D721Med (cell line): ENCODE results near the gene SEC14L1.
"Not testable (repeated sequence)": the region's sequence is repeated elsewhere in the genome, so short reads cannot be mapped to it uniquely, and the experiment has no call there.

ENCODE experiments used
- DNase-seq: peaks from one replicate; pipeline ENCODE4 v3.0.0; 2011; ENCODE audit warnings: low spot score; ENCODE audit not compliant: insufficient read length
- FAIRE-seq: peaks from 2 replicates; lab custom pipeline; 2011; peaks lifted over from hg19 to GRCh38; lab: Jason Lieb, UNC
- TF ChIP-seq, protein P1 (sequence below): IDR thresholded peaks from 2 replicates; pipeline ENCODE4 v1.5.1; 2012; ENCODE audit warnings: mild to moderate bottlenecking, control low read depth; ENCODE audit not compliant: insufficient read depth; ENCODE audit errors: missing control alignments

SEC14L1 gene

DNA sequence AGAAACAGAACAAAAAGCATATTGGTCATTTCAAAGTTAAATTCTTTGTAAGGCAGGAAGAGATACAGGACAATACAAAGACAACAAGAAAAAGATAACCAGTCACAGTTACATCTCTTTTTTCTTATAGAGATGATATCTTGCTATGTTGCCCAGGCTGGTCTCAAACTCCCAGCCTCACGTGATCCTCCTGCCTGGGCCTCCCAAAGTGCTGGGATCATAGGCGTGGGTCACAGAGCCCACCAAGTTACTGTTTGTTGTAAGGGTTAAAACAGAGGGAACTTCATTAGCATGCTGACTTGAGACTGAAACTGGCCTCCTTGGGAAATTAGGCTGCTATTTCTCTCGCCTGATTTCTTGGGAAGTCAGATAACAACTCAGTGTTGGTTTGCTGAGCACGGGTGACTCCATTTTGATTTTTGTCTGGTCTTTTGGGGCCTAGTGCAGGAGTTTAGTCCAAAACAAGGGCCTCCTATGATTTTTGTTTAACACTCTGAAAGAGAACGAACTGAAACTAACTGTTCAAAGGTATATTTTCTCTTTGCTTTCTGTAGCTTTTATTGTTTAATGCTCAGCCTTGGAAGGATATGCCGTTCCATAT is 31.5 kb upstream of the SEC14L1 start:
- FAIRE-seq (no peak), DNase-seq (no peak)
- TF ChIP-seq, protein P1, sequence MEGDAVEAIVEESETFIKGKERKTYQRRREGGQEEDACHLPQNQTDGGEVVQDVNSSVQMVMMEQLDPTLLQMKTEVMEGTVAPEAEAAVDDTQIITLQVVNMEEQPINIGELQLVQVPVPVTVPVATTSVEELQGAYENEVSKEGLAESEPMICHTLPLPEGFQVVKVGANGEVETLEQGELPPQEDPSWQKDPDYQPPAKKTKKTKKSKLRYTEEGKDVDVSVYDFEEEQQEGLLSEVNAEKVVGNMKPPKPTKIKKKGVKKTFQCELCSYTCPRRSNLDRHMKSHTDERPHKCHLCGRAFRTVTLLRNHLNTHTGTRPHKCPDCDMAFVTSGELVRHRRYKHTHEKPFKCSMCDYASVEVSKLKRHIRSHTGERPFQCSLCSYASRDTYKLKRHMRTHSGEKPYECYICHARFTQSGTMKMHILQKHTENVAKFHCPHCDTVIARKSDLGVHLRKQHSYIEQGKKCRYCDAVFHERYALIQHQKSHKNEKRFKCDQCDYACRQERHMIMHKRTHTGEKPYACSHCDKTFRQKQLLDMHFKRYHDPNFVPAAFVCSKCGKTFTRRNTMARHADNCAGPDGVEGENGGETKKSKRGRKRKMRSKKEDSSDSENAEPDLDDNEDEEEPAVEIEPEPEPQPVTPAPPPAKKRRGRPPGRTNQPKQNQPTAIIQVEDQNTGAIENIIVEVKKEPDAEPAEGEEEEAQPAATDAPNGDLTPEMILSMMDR, result no peak

DNA sequence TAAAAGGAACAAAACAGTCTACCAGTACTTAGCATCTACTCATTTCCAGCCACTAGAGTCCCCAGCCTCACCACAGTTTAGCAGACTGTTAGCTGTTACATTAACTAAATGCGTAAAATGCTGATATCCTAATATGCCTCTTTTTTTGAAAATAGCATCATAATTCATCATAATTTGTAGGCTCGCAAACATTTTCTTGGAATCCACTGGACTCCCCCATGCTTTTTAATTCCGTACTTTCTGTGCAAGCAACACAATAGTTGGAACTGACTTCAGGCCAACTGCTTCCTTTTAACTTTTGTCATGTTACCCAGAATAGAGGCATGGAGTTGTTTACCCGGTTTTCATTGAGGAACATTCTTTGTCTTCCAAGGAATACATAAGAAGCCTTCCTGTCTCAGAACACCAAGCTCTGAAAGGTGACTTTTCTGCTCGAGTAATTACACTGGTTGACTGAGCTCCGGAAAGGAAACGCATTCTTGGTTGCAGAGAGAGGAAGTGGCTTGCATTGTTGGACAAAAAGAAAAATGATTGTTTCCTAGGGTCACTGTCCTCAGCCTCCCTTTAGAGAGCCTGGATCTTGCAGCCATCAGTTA is 30.9 kb upstream of the SEC14L1 start:
- DNase-seq, result no peak
- TF ChIP-seq, protein P1, result no peak
- FAIRE-seq, result no peak

- not testable (repeated sequence) for DNase-seq, FAIRE-seq
Measured at GRCh38 chr17:77111165-77111933, 29.4 kb upstream of the SEC14L1 start.

DNA sequence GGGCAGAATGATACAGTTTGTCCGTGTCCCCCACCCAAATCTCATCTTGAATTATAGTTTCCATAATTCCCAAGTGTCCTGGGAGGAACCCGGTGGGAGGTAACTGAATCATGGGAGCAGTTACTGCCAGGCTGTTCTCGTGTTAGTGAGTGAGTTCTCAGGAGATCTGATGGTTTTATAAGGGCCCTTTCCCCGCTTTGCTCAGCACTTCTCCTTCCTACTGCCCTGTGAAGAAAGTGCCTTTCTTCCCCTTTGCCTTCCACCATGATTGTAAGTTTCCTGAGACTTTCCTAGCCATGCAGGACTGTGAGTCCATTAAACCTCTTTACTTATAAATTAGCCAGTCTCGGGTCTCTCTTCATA is 28.9 kb upstream of the SEC14L1 start:
- no peak for DNase-seq
- no peak for FAIRE-seq
- TF ChIP-seq, protein P1, result no peak

DNA sequence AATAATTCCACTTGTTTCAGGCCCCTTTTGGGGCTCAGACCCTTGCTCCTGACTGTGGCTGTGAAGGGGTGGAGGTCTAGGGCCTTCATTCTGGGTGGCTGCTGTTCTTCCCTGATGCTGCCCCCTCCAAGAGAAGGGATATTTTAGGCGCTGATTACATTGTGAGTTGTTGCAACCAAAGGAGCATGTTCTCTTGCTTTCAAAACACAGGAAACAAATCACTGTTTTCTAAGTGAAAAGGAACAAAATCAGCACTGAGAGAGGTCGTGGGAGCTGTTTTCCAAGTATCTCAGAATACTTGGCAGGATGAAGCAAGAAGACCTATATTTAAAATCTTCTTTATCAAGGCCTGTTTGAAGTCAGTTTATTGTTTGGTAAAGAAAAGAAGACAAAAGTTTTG is 25.3 kb upstream of the SEC14L1 start:
- DNase-seq (no peak), FAIRE-seq (no peak)
- TF ChIP-seq, protein P1, result no peak

DNA sequence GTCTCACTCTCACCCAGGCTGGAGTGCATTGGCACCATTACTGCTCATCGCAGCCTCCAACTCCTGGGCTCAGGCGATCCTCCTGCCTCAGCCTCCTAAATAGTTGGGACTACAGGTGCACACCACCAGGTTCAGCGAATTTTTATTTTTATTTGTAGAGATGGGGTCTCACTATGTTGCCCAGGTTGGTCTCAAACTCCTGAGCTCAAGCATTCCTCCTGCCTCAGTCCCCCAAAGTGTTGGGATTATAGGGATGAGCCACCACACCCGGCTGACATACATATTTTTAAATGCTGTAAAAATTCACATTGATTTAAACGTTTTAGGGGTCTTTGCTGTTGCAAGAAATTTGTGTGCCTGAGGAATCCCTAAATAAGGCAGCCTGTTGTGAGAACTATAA is 24.8 kb upstream of the SEC14L1 start:
- TF ChIP-seq, protein P1, result no peak
- DNase-seq (no peak), FAIRE-seq (no peak)

- TF ChIP-seq, protein P1, result no peak
- no peak for FAIRE-seq
- DNase-seq, result no peak
Measured at GRCh38 chr17:77116371-77116860, 24.4 kb upstream of the SEC14L1 start.
